ENCODE data around the gene FBXL17.

The FBXL17 gene

GRCh38 chr5:108102463-108102862 lies 279.4 kb downstream of the FBXL17 start:
- TF ChIP-seq, protein P1, sequence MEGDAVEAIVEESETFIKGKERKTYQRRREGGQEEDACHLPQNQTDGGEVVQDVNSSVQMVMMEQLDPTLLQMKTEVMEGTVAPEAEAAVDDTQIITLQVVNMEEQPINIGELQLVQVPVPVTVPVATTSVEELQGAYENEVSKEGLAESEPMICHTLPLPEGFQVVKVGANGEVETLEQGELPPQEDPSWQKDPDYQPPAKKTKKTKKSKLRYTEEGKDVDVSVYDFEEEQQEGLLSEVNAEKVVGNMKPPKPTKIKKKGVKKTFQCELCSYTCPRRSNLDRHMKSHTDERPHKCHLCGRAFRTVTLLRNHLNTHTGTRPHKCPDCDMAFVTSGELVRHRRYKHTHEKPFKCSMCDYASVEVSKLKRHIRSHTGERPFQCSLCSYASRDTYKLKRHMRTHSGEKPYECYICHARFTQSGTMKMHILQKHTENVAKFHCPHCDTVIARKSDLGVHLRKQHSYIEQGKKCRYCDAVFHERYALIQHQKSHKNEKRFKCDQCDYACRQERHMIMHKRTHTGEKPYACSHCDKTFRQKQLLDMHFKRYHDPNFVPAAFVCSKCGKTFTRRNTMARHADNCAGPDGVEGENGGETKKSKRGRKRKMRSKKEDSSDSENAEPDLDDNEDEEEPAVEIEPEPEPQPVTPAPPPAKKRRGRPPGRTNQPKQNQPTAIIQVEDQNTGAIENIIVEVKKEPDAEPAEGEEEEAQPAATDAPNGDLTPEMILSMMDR (IDR thresholded peaks at IDR 0.05; ENCODE audit: borderline replicate concordance, control extremely low read depth, extremely low read depth, insufficient read depth, missing control alignments) = no peak
- in situ Hi-C loops (cut with MboI; ENCODE audit: low sequenced_read_pairs, unreplicated experiment) = no loop called here

GRCh38 chr5:108101821-108102220 lies 280.1 kb downstream of the FBXL17 start:
- DNase-seq (ENCODE audit: low spot score) = no peak
- in situ Hi-C loops (cut with MboI; ENCODE audit: low sequenced_read_pairs, unreplicated experiment) = no loop called here
- TF ChIP-seq, protein P1 (IDR thresholded peaks at IDR 0.05; ENCODE audit: borderline replicate concordance, control extremely low read depth, extremely low read depth, insufficient read depth, missing control alignments) = no peak

More at GRCh38 chr5:108102463-108102862, 279.4 kb downstream of the FBXL17 start:
- no peak for DNase-seq (ENCODE audit: low spot score)

- in situ Hi-C loops (cut with MboI; ENCODE audit: low sequenced_read_pairs, unreplicated experiment) = no loop called here
- TF ChIP-seq, protein P1 (IDR thresholded peaks at IDR 0.05; ENCODE audit: borderline replicate concordance, control extremely low read depth, extremely low read depth, insufficient read depth, missing control alignments) = no peak
- no peak for DNase-seq (ENCODE audit: low spot score)
These were observed 280.8 kb downstream of the FBXL17 start for GRCh38 chr5:108101130-108101529.

- in situ Hi-C loops (cut with MboI; ENCODE audit: low sequenced_read_pairs, unreplicated experiment) = no loop called here
- no peak for DNase-seq (ENCODE audit: low spot score)
These were observed 287.1 kb downstream of the FBXL17 start for GRCh38 chr5:108094800-108095199.

DNA sequence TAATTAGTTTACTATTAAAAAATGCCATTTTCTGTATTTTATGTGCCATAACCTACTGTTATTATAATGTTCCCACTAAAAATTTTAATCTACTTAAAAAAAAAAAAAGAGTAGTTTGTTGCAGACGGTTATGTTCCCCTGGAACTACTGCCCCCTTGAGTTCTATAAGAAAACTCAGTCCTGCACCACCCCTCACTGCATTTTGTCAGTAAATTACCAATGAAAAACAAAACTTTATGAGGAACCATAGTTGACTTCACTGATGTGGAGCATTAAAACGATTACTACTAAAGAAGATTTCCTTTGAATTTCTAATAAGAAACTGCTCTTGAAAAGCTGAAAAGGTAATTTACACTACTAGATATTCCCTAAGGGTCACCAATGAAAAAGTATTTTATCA lies 288.7 kb downstream of the FBXL17 start:
- in situ Hi-C loops (cut with MboI; ENCODE audit: low sequenced_read_pairs, unreplicated experiment) = no loop called here
- TF ChIP-seq, protein P1 (IDR thresholded peaks at IDR 0.05; ENCODE audit: borderline replicate concordance, control extremely low read depth, extremely low read depth, insufficient read depth, missing control alignments) = peak; percentile 1
- peak; percentile 11 for DNase-seq (ENCODE audit: low spot score)

More at GRCh38 chr5:108094800-108095199, 287.1 kb downstream of the FBXL17 start:
- TF ChIP-seq, protein P1 (IDR thresholded peaks at IDR 0.05; ENCODE audit: borderline replicate concordance, control extremely low read depth, extremely low read depth, insufficient read depth, missing control alignments) = no peak

DNA sequence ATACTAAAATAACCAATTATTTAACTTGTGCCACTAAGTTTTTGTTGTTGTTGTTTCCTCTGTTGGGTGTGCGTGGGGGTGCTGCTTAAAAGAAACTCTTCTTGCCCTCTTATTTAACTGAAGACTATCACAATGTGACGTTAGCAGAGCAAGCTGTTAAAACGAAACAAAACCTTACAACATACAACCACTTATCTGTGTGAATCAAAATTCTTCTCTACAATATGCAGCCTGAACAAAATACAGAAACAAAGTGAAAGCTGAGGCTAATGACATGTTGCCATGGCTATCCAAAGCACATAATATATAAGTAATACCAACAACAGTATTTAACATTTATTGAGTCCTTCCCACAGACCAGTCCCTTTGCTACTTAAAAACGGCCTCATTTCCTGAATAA lies 291.0 kb downstream of the FBXL17 start:
- in situ Hi-C loops (cut with MboI; ENCODE audit: low sequenced_read_pairs, unreplicated experiment) = no loop called here
- DNase-seq (ENCODE audit: low spot score) = no peak
- TF ChIP-seq, protein P1 (IDR thresholded peaks at IDR 0.05; ENCODE audit: borderline replicate concordance, control extremely low read depth, extremely low read depth, insufficient read depth, missing control alignments) = no peak

GRCh38 chr5:108084105-108084504 lies 297.8 kb downstream of the FBXL17 start:
- in situ Hi-C loops (cut with MboI; ENCODE audit: low sequenced_read_pairs, unreplicated experiment) = no loop called here
- no peak for DNase-seq (ENCODE audit: low spot score)
- TF ChIP-seq, protein P1 (IDR thresholded peaks at IDR 0.05; ENCODE audit: borderline replicate concordance, control extremely low read depth, extremely low read depth, insufficient read depth, missing control alignments) = no peak

Measured in GM13976 (cell line).